ENCODE data around the gene LEKR1. TPM values are rescaled to one million over a fixed set of nuclear protein-coding genes. Genes with fewer than 3 reads are reported as not detected.

LEKR1 gene
- total RNA-seq, 2 experiments from 2014 or later, result 0.16 TPM; not detected in 1

- ChIA-PET POLR2A (interaction anchor here (0.7 kb wide), 1 partner anchor 125 kb away, joined by 3 read pairs; no protein-coding TSS in a partner anchor), CTCF (ENCODE audit: unreplicated experiment) (no interaction called here)
- Histone ChIP-seq H3K4me2 (ENCODE audit: low read length) (no peak overlapping the region), H3K36me3 (ENCODE audit: insufficient read depth, low read length) (no peaks in the 10 kb centered on the region), H4K20me1 (ENCODE audit: insufficient read depth, low read length) (no peaks in the 10 kb centered on the region), H3K79me2 (ENCODE audit: insufficient read depth, low read depth, low read length) (no peaks in the 10 kb centered on the region), H2AFZ (ENCODE audit: low read length) (no peak overlapping the region), H3K9me3 (ENCODE audit: low read length) (no peaks in the 10 kb centered on the region), H3K9me2 (ENCODE audit: insufficient read depth, low read length) (no peaks in the 10 kb centered on the region), H3K27ac (ENCODE audit: low read depth, low read length, poor library complexity, severe bottlenecking) (no peak overlapping the region), H3K4me3 (ENCODE audit: low read depth, low read length, poor library complexity, severe bottlenecking) (no peak overlapping the region), H3K4me1 (ENCODE audit: insufficient read depth, low read length, poor library complexity, severe bottlenecking) (no peaks in the 10 kb centered on the region)
- TF ChIP-seq EZH2phosphoT487 (IDR thresholded peaks at IDR 0.05; ENCODE audit: borderline replicate concordance, low read depth, low read length), result no peak
- no peak for TF ChIP-seq CTCF (conservative IDR thresholded peaks at IDR 0.05; ENCODE audit: low read length)
- BruUV-seq (replicated peaks), result no TSS peak
- no peak for DNase-seq (ENCODE audit: low spot score)
- intact Hi-C loops (cut with micrococcal nuclease; ENCODE audit: unreplicated experiment), result loop anchor here (5.0 kb wide), 1 partner anchor 182 kb away; no protein-coding TSS in a partner anchor
These were observed 73.8 kb downstream of the LEKR1 start for GRCh38 chr3:156899951-156900350.

GRCh38 chr3:156902916-156903315 lies 76.8 kb downstream of the LEKR1 start:
- no peaks in the 10 kb centered on the region for H4K20me1 ChIP-seq (ENCODE audit: insufficient read depth, low read length)
- no peak overlapping the region for H3K4me2 ChIP-seq (ENCODE audit: low read length)
- POLR2A ChIA-PET, result interaction anchor here (0.7 to 1.1 kb wide), 4 partner anchors 14 to 95 kb away, joined by 3 read pairs; no protein-coding TSS in a partner anchor
- no peaks in the 10 kb centered on the region for H3K9me3 ChIP-seq (ENCODE audit: low read length)
- intact Hi-C loops (cut with micrococcal nuclease; ENCODE audit: unreplicated experiment), result no loop called here
- no peak overlapping the region for H3K4me3 ChIP-seq (ENCODE audit: low read depth, low read length, poor library complexity, severe bottlenecking)
- H3K79me2 ChIP-seq (ENCODE audit: insufficient read depth, low read depth, low read length), result no peaks in the 10 kb centered on the region
- DNase-seq (ENCODE audit: low spot score), result no peak
- CTCF ChIA-PET (ENCODE audit: unreplicated experiment), result no interaction called here
- BruUV-seq (replicated peaks), result no TSS peak
- no peaks in the 10 kb centered on the region for H3K9me2 ChIP-seq (ENCODE audit: insufficient read depth, low read length)
- H2AFZ ChIP-seq (ENCODE audit: low read length), result no peak overlapping the region
- H3K27ac ChIP-seq (ENCODE audit: low read depth, low read length, poor library complexity, severe bottlenecking), result no peak overlapping the region
- TF ChIP-seq CTCF (conservative IDR thresholded peaks at IDR 0.05; ENCODE audit: low read length) (no peak), EZH2phosphoT487 (IDR thresholded peaks at IDR 0.05; ENCODE audit: borderline replicate concordance, low read depth, low read length) (no peak)
- no peaks in the 10 kb centered on the region for H3K36me3 ChIP-seq (ENCODE audit: insufficient read depth, low read length)
- no peaks in the 10 kb centered on the region for H3K4me1 ChIP-seq (ENCODE audit: insufficient read depth, low read length, poor library complexity, severe bottlenecking)

- no TSS peak for BruUV-seq (replicated peaks)
- DNase-seq (ENCODE audit: low spot score), result no peak
- TF ChIP-seq CTCF (conservative IDR thresholded peaks at IDR 0.05; ENCODE audit: low read length) (no peak), EZH2phosphoT487 (IDR thresholded peaks at IDR 0.05; ENCODE audit: borderline replicate concordance, low read depth, low read length) (no peak)
- H3K9me2 ChIP-seq (ENCODE audit: insufficient read depth, low read length), result no peaks in the 10 kb centered on the region
- ChIA-PET POLR2A (no interaction called here), CTCF (ENCODE audit: unreplicated experiment) (no interaction called here)
- no peaks in the 10 kb centered on the region for H3K36me3 ChIP-seq (ENCODE audit: insufficient read depth, low read length)
- intact Hi-C loops (cut with micrococcal nuclease; ENCODE audit: unreplicated experiment), result no loop called here
- no peaks in the 10 kb centered on the region for H3K4me1 ChIP-seq (ENCODE audit: insufficient read depth, low read length, poor library complexity, severe bottlenecking)
- H3K9me3 ChIP-seq (ENCODE audit: low read length), result no peaks in the 10 kb centered on the region
- H3K4me3 ChIP-seq (ENCODE audit: low read depth, low read length, poor library complexity, severe bottlenecking), result no peak overlapping the region
- no peak overlapping the region for H3K4me2 ChIP-seq (ENCODE audit: low read length)
- no peaks in the 10 kb centered on the region for H4K20me1 ChIP-seq (ENCODE audit: insufficient read depth, low read length)
- H3K79me2 ChIP-seq (ENCODE audit: insufficient read depth, low read depth, low read length), result no peaks in the 10 kb centered on the region
- no peak overlapping the region for H2AFZ ChIP-seq (ENCODE audit: low read length)
- no peak overlapping the region for H3K27ac ChIP-seq (ENCODE audit: low read depth, low read length, poor library complexity, severe bottlenecking)
These were observed 80.1 kb downstream of the LEKR1 start for GRCh38 chr3:156906275-156906674.

Measured in OCI-LY7 (cell line).